DND-41 (cell line): ENCODE results near the gene CRY2.
A peak's percentile ranks its signal among the peaks of the same experiment; 100 is the strongest.

Experiments used
- EZH2 ChIP-seq: IDR thresholded peaks from 3 replicates; pipeline ENCODE4 v1.6.1; 2012; ENCODE audit warnings: borderline replicate concordance, low read depth, mild to moderate bottlenecking, moderate library complexity, low read length, inconsistent platforms; ENCODE audit not compliant: severe bottlenecking
- TF ChIP-seq, protein P1 (sequence below): IDR thresholded peaks from 2 replicates; pipeline ENCODE4 v1.5.1; 2012; ENCODE audit warnings: borderline replicate concordance, low read length, moderate library complexity, mild to moderate bottlenecking; ENCODE audit not compliant: poor library complexity, severe bottlenecking; ENCODE audit errors: extremely low read depth

DNA sequence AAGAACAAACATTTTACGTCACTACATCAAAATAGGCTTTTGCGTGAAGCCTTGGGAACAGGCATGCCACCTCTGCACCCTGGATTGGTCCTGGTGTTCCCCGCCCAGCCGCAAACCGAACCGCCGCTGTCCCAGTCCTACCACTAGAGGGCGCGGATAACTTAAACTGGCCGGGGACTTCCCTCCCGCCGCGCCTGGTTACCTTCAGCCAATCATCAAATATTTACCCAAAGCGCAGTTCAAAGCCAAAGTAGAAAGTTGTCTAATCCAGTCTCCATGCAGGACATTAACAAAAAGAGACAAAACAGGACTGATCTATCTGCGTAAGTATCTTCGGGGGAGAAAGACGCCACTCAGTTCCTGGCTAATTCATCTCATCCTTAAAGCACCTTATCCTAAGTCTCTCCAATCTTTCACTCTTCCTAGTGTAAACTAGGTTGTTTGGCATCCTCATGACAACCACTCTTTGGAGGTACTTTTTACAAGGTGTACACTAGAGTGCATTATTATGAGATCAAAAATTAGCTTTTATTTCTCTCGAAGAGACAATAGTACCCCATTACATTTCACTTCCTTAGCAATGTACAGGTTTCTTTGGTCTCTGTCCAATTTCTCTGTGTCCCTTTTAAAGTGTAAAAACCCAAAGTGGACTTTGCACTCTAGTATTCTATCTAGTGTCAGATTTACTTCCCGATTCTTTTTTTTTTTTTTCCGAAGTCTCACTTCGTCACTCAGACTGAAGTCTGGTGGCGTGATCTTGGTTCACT is 3.9 kb upstream of the CRY2 start:
- TF ChIP-seq EZH2: no peak
- TF ChIP-seq, protein P1, sequence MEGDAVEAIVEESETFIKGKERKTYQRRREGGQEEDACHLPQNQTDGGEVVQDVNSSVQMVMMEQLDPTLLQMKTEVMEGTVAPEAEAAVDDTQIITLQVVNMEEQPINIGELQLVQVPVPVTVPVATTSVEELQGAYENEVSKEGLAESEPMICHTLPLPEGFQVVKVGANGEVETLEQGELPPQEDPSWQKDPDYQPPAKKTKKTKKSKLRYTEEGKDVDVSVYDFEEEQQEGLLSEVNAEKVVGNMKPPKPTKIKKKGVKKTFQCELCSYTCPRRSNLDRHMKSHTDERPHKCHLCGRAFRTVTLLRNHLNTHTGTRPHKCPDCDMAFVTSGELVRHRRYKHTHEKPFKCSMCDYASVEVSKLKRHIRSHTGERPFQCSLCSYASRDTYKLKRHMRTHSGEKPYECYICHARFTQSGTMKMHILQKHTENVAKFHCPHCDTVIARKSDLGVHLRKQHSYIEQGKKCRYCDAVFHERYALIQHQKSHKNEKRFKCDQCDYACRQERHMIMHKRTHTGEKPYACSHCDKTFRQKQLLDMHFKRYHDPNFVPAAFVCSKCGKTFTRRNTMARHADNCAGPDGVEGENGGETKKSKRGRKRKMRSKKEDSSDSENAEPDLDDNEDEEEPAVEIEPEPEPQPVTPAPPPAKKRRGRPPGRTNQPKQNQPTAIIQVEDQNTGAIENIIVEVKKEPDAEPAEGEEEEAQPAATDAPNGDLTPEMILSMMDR: peak; percentile 98
